ENCODE data around the gene BPIFB3. TPM values are rescaled to one million over a fixed set of nuclear protein-coding genes. Genes with fewer than 3 reads are reported as not detected.

The BPIFB3 gene
- total and polyA plus RNA-seq, 2 donors from 2014 or later = not detected

DNA sequence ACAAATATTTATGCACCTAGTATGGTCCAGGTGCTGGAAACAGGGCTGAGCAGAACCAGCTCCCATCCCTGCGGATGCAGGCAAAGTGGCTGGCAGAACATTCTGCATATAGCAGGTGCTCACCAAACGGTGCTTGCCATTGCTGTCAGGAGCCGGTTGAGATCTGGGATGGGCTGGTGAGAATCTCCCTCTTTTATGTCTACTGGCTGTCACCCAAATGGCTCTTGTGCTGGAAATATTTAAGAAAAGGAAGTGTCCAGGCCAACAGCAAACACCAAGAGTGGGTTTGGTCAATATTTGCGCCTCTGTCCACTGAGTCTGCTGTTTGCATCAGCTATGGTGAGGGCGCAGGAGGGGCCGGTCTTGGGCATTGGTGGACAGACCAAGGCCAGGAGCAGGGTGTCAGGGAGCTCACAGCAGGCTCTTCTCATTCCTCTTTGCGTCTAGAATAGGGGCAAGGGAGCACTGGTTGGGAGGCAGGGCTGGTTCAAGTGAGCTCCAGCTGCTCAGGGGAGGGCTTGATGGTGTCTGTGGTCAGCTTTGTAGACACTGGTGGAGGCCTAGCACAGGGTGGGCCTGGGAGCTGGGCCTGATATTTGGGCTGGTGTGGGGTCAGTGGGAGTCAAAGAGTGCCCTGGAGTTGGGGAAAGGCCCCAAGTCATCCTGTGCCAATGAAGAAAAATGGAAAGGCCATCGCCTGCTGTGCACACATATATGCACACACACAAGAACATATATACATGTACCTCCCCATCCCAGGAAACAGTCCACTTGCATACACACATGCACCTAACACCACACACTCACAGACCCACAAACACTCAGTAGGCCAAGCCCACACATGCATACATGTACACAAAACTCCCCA is 47.6 kb upstream of the BPIFB3 start:
- no peak for FAIRE-seq
- no peak for DNase-seq

DNA sequence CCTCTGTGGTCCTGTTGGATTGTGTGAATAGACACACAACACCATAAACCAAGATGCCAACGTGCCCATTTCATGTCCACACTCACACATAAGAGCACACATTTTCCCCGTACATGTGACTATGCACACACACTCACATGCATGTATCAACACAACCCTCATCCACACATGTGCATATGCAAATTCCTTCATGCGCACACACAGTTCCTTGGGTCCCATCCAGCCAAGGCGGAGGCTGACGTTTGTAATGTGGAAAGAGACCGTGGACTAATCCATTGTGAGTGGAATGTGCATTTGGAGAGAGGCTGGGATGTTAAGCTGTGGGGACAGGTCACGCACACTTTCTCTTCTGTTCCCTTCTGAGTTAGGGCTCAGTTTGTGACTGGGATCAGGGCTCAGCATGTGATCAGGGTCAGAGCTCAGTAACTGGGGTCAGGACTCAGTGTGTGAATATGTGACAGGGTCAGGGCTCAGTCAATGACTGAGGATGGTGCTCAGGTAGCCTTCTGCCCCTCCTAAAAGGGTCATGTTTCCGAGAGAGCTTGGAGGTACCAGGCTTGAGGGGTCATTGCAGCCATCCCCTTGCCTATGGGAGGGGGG is 46.8 kb upstream of the BPIFB3 start:
- H3K27ac ChIP-seq (ENCODE audit: low read depth in 2 of 2, low read length in 2 of 2) = no peak overlapping the region
- H3K4me1 ChIP-seq (ENCODE audit: control insufficient read depth in 2 of 3, insufficient read depth in 2 of 3, low read depth in 1 of 3, low read length in 3 of 3) = peaks cover 0 to 3% (median 0%) of the 10 kb centered on the region in 3 donors
- no peak overlapping the region for H3K9ac ChIP-seq (ENCODE audit: low read length in 3 of 3)
- H3K36me3 ChIP-seq (ENCODE audit: control insufficient read depth in 2 of 3, insufficient read depth in 3 of 3, low read length in 3 of 3) = no peaks in the 10 kb centered on the region
- no peak for TF ChIP-seq CTCF (IDR thresholded peaks at IDR 0.05; ENCODE audit: borderline replicate concordance, extremely low read depth, insufficient read depth)
- intact Hi-C loops (cut with DNase I) = no loop called here
- peaks cover 0 to 4% (median 0%) of the 10 kb centered on the region in 3 donors for H3K9me3 ChIP-seq (ENCODE audit: control insufficient read depth in 2 of 3, insufficient read depth in 1 of 3, low read length in 3 of 3)
- FAIRE-seq (no peak), DNase-seq (no peak)
- H3K27me3 ChIP-seq (ENCODE audit: control insufficient read depth, insufficient read depth, low read length) = no peaks in the 10 kb centered on the region
- no peak overlapping the region for H3K4me3 ChIP-seq (ENCODE audit: low read length in 3 of 3)

More for the DNA sequence above, 47.6 kb upstream of the BPIFB3 start:
- no peak overlapping the region for H3K9ac ChIP-seq (ENCODE audit: low read length in 3 of 3)
- H3K27me3 ChIP-seq (ENCODE audit: control insufficient read depth, insufficient read depth, low read length) = no peaks in the 10 kb centered on the region
- H3K9me3 ChIP-seq (ENCODE audit: control insufficient read depth in 2 of 3, insufficient read depth in 1 of 3, low read length in 3 of 3) = peaks cover 0 to 4% (median 0%) of the 10 kb centered on the region in 3 donors
- no peak overlapping the region for H3K27ac ChIP-seq (ENCODE audit: low read depth in 2 of 2, low read length in 2 of 2)
- H3K4me1 ChIP-seq (ENCODE audit: control insufficient read depth in 2 of 3, insufficient read depth in 2 of 3, low read depth in 1 of 3, low read length in 3 of 3) = peaks cover 0 to 3% (median 0%) of the 10 kb centered on the region in 3 donors
- H3K36me3 ChIP-seq (ENCODE audit: control insufficient read depth in 2 of 3, insufficient read depth in 3 of 3, low read length in 3 of 3) = no peaks in the 10 kb centered on the region
- no peak for TF ChIP-seq CTCF (IDR thresholded peaks at IDR 0.05; ENCODE audit: borderline replicate concordance, extremely low read depth, insufficient read depth)
- intact Hi-C loops (cut with DNase I) = no loop called here
- no peak overlapping the region for H3K4me3 ChIP-seq (ENCODE audit: low read length in 3 of 3)

DNA sequence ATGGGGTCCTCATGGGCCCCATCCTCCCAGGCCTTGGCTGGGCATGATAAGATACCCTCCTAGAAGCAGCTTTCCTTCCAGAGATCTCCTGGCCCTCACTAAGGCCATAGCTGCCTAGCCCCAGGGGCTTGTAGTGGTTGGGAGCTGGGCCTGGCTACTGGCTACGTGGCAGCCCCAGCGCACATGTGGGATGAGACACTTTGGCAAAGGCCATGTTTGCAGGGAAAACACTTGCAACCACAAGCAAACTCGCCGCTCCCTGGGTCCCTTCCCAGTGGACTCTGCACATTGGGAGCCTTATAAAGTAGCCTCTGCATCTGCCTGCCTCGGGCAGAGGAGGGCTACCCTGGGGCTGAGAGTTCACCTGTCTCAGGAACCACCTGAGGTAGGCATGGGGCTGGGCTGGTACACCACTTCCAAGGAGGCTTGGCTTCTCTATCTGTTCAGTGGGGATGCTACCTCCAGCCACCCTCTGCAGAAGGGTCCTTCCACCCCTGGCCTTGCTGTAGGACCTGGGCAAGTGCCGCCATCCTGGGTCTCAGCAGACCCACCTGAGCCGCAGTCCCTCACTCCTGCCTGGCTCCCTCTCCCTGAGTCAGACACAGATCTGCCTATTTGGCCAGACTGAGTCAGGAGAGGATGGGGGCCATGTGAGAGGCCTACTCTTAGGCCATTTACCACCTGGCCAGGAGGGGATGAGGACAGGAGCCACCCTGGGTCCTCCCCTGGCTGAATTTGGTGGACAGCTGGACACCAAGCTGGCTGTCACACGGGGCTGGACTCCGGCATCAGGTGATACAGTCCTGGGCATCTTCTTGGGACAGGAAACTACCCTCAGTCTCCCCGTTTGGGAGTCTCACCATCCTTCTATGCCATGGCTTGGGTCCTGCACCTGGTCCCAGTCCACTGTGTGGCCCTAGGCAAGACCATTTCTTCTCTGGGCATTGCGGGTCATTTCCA is 46.0 kb upstream of the BPIFB3 start, which contains the start of gene BPIFB2:
Gene BPIFB2 (plus strand): TSS at position 329 of the 960 bp plus-strand sequence. CDS start 871 bp downstream, outside the sequence.
- no peak within 1 kb of the TSS for H3K4me3 ChIP-seq (ENCODE audit: low read length in 3 of 3)
- FAIRE-seq = no peak
- TF ChIP-seq CTCF (IDR thresholded peaks at IDR 0.05; ENCODE audit: borderline replicate concordance, extremely low read depth, insufficient read depth) = no peak

More for the DNA sequence above, 46.0 kb upstream of the BPIFB3 start, which contains the start of gene BPIFB2:
- Histone ChIP-seq H3K9ac (ENCODE audit: low read length in 3 of 3) (no peak within 1 kb of the TSS), H3K27ac (ENCODE audit: low read depth in 2 of 2, low read length in 2 of 2) (no peak within 1 kb of the TSS), H3K27me3 (ENCODE audit: control insufficient read depth, insufficient read depth, low read length) (no peaks in the 10 kb centered on the region), H3K9me3 (ENCODE audit: control insufficient read depth in 2 of 3, insufficient read depth in 1 of 3, low read length in 3 of 3) (peaks cover 0 to 4% (median 0%) of the 10 kb centered on the region in 3 donors), H3K36me3 (ENCODE audit: control insufficient read depth in 2 of 3, insufficient read depth in 3 of 3, low read length in 3 of 3) (no peaks in the 10 kb centered on the region), H3K4me1 (ENCODE audit: control insufficient read depth in 2 of 3, insufficient read depth in 2 of 3, low read depth in 1 of 3, low read length in 3 of 3) (peaks cover 0 to 3% (median 0%) of the 10 kb centered on the region in 3 donors)
- no peak for DNase-seq
- intact Hi-C loops (cut with DNase I) = no loop called here
